Measurements from ENCODE around the gene JMJD4. TPM values are rescaled to one million over a fixed set of nuclear protein-coding genes. Genes with fewer than 3 reads are reported as not detected.
A peak's percentile ranks its signal among the peaks of the same experiment; 100 is the strongest.

Gene JMJD4
- total and polyA plus RNA-seq, 9 donors, result 5.9 to 28.9 (median 26.2) TPM

GRCh38 chr1:227765261-227766014 lies 30.3 kb upstream of the JMJD4 start:
- H3K4me1 ChIP-seq (ENCODE audit: insufficient read depth), result peaks cover 2% of the 10 kb centered on the region
- no peaks in the 10 kb centered on the region for H3K9me3 ChIP-seq
- H3K36me3 ChIP-seq, result no peaks in the 10 kb centered on the region
- H3K27ac ChIP-seq, result no peak overlapping the region
- intact Hi-C loops (cut with DNase I), result loop anchor here in 1 of 4 donors (10.0 kb wide), 1 partner anchor 179 kb away; the partner anchor contains the start of gene WNT9A
- WGBS, 3 donors, result 93 to 99% (median 94%) methylated on average over 8 of the region's 8 CpGs
- no peak for DNase-seq
- no peak for TF ChIP-seq EP300 (IDR thresholded peaks at IDR 0.05)
- no peak overlapping the region for H3K4me3 ChIP-seq
- H3K27me3 ChIP-seq, result no peaks in the 10 kb centered on the region

GRCh38 chr1:227764019-227764391 lies 28.9 kb upstream of the JMJD4 start:
- DNase-seq, result no peak
- Histone ChIP-seq H3K4me1 (ENCODE audit: insufficient read depth) (peaks cover 2% of the 10 kb centered on the region), H3K27ac (no peak overlapping the region), H3K36me3 (no peaks in the 10 kb centered on the region), H3K4me3 (no peak overlapping the region), H3K27me3 (no peaks in the 10 kb centered on the region), H3K9me3 (no peaks in the 10 kb centered on the region)
- intact Hi-C loops (cut with DNase I), result loop anchor here in 1 of 4 donors (10.0 kb wide), 1 partner anchor 181 kb away; the partner anchor contains the start of gene WNT9A
- no peak for TF ChIP-seq EP300 (IDR thresholded peaks at IDR 0.05)
- no peak for TF ChIP-seq CTCF (IDR thresholded peaks at IDR 0.05)
- TF ChIP-seq POLR2A (IDR thresholded peaks at IDR 0.05), result no peak
- 86 to 87% (median 87%) methylated on average over 7 of the region's 7 CpGs for WGBS, 3 donors

- H3K36me3 ChIP-seq, result no peaks in the 10 kb centered on the region
- intact Hi-C loops (cut with DNase I), result loop anchor here (2.0 to 10.0 kb wide), 2 partner anchors 181 to 183 kb away; partner anchors contain the start of gene WNT9A (in 4 of the 4)
- DNase-seq, result no peak
- peak overlapping the region in 1 of 2 donors; percentile 13 for H3K27ac ChIP-seq
- no peaks in the 10 kb centered on the region for H3K9me3 ChIP-seq
- no peaks in the 10 kb centered on the region for H3K27me3 ChIP-seq
- TF ChIP-seq CTCF (IDR thresholded peaks at IDR 0.05), result no peak
- no peak for TF ChIP-seq EP300 (IDR thresholded peaks at IDR 0.05)
- no peak for TF ChIP-seq POLR2A (IDR thresholded peaks at IDR 0.05)
- H3K4me1 ChIP-seq (ENCODE audit: insufficient read depth), result peaks cover 2% of the 10 kb centered on the region
- 92 to 95% (median 94%) methylated on average over 15 to 16 of the region's 16 CpGs for WGBS, 3 donors
- no peak overlapping the region for H3K4me3 ChIP-seq
Measured at GRCh38 chr1:227763246-227764018, 28.3 kb upstream of the JMJD4 start.

- no peaks in the 10 kb centered on the region for H3K9me3 ChIP-seq
- peaks cover 2% of the 10 kb centered on the region for H3K4me1 ChIP-seq (ENCODE audit: insufficient read depth)
- TF ChIP-seq CTCF (IDR thresholded peaks at IDR 0.05), result peak; percentile 76 to 87 (median 82)
- TF ChIP-seq POLR2A (IDR thresholded peaks at IDR 0.05), result no peak
- TF ChIP-seq EP300 (IDR thresholded peaks at IDR 0.05), result no peak
- intact Hi-C loops (cut with DNase I), result loop anchor here (2.0 to 10.0 kb wide), 2 partner anchors 182 to 184 kb away; partner anchors contain the start of gene WNT9A (in 4 of the 4)
- peak; percentile 79 to 89 (median 88) for DNase-seq
- H3K36me3 ChIP-seq, result no peaks in the 10 kb centered on the region
- no peak overlapping the region for H3K4me3 ChIP-seq
- H3K27me3 ChIP-seq, result no peaks in the 10 kb centered on the region
- H3K27ac ChIP-seq, result peak overlapping the region in 1 of 2 donors; percentile 54
- WGBS, 3 donors, result 24 to 26% (median 25%) methylated on average over 18 to 22 of the region's 22 CpGs
Measured at GRCh38 chr1:227762231-227762911, 27.3 kb upstream of the JMJD4 start.
